ENCODE measurements around the gene GREM2. TPM values are rescaled to one million over a fixed set of nuclear protein-coding genes. Genes with fewer than 3 reads are reported as not detected.

The GREM2 gene
- total RNA-seq, 1 donor from 2014 or later: not detected

GRCh38 chr1:240621249-240621648, 9.3 kb upstream of the GREM2 start:
- Mint-ChIP-seq H3K4me1 (ENCODE audit: low read depth) (no peaks in the 10 kb centered on the region), H3K36me3 (ENCODE audit: low read depth) (no peaks in the 10 kb centered on the region), H3K4me3 (ENCODE audit: low read depth) (no peak overlapping the region), H3K27ac (no peak overlapping the region), H3K27me3 (ENCODE audit: low read depth) (no peaks in the 10 kb centered on the region), H3K9me3 (no peaks in the 10 kb centered on the region)
- no peak for DNase-seq (ENCODE audit: low spot score)
- intact Hi-C loops (cut with micrococcal nuclease): no loop called here

GRCh38 chr1:240619906-240620621, 8.1 kb upstream of the GREM2 start:
- intact Hi-C loops (cut with micrococcal nuclease): no loop called here
- H3K4me3 Mint-ChIP-seq (ENCODE audit: low read depth): no peak overlapping the region
- no peak overlapping the region for H3K27ac Mint-ChIP-seq
- DNase-seq (ENCODE audit: low spot score): no peak
- H3K9me3 Mint-ChIP-seq: no peaks in the 10 kb centered on the region
- peaks cover 3% of the 10 kb centered on the region for H3K27me3 Mint-ChIP-seq (ENCODE audit: low read depth)
- H3K36me3 Mint-ChIP-seq (ENCODE audit: low read depth): no peaks in the 10 kb centered on the region
- H3K4me1 Mint-ChIP-seq (ENCODE audit: low read depth): no peaks in the 10 kb centered on the region

GRCh38 chr1:240619357-240619756, 7.4 kb upstream of the GREM2 start:
- no peak overlapping the region for H3K27ac Mint-ChIP-seq
- intact Hi-C loops (cut with micrococcal nuclease): no loop called here
- H3K9me3 Mint-ChIP-seq: no peaks in the 10 kb centered on the region
- H3K36me3 Mint-ChIP-seq (ENCODE audit: low read depth): no peaks in the 10 kb centered on the region
- DNase-seq (ENCODE audit: low spot score): no peak
- H3K4me3 Mint-ChIP-seq (ENCODE audit: low read depth): no peak overlapping the region
- H3K4me1 Mint-ChIP-seq (ENCODE audit: low read depth): no peaks in the 10 kb centered on the region
- H3K27me3 Mint-ChIP-seq (ENCODE audit: low read depth): peaks cover 6% of the 10 kb centered on the region

- Mint-ChIP-seq H3K9me3 (no peaks in the 10 kb centered on the region), H3K27me3 (ENCODE audit: low read depth) (peaks cover 7% of the 10 kb centered on the region), H3K36me3 (ENCODE audit: low read depth) (no peaks in the 10 kb centered on the region), H3K27ac (no peak overlapping the region), H3K4me3 (ENCODE audit: low read depth) (no peak overlapping the region), H3K4me1 (ENCODE audit: low read depth) (peaks cover under 1% of the 10 kb centered on the region)
- no peak for DNase-seq (ENCODE audit: low spot score)
- intact Hi-C loops (cut with micrococcal nuclease): no loop called here
These were observed 7.0 kb upstream of the GREM2 start for GRCh38 chr1:240618946-240619345.

GRCh38 chr1:240616018-240616417, 4.1 kb upstream of the GREM2 start:
- peaks cover 29% of the 10 kb centered on the region for H3K4me1 Mint-ChIP-seq (ENCODE audit: low read depth)
- intact Hi-C loops (cut with micrococcal nuclease): no loop called here
- no peak for DNase-seq (ENCODE audit: low spot score)
- no peak overlapping the region for H3K4me3 Mint-ChIP-seq (ENCODE audit: low read depth)
- H3K27ac Mint-ChIP-seq: no peak overlapping the region
- H3K9me3 Mint-ChIP-seq: no peaks in the 10 kb centered on the region
- peaks cover 34% of the 10 kb centered on the region for H3K27me3 Mint-ChIP-seq (ENCODE audit: low read depth)
- no peaks in the 10 kb centered on the region for H3K36me3 Mint-ChIP-seq (ENCODE audit: low read depth)

GRCh38 chr1:240613356-240614142, 1.6 kb upstream of the GREM2 start:
- intact Hi-C loops (cut with micrococcal nuclease): no loop called here
- Mint-ChIP-seq H3K4me3 (ENCODE audit: low read depth) (peak overlapping the region; percentile 47), H3K4me1 (ENCODE audit: low read depth) (peaks cover 30% of the 10 kb centered on the region), H3K27ac (no peak overlapping the region), H3K36me3 (ENCODE audit: low read depth) (no peaks in the 10 kb centered on the region), H3K9me3 (no peaks in the 10 kb centered on the region), H3K27me3 (ENCODE audit: low read depth) (peaks cover 57% of the 10 kb centered on the region)
- no peak for DNase-seq (ENCODE audit: low spot score)

- H3K4me1 Mint-ChIP-seq (ENCODE audit: low read depth): peaks cover 30% of the 10 kb centered on the region
- no peaks in the 10 kb centered on the region for H3K36me3 Mint-ChIP-seq (ENCODE audit: low read depth)
- peaks cover 60% of the 10 kb centered on the region for H3K27me3 Mint-ChIP-seq (ENCODE audit: low read depth)
- intact Hi-C loops (cut with micrococcal nuclease): no loop called here
- H3K9me3 Mint-ChIP-seq: no peaks in the 10 kb centered on the region
- no peak overlapping the region for H3K4me3 Mint-ChIP-seq (ENCODE audit: low read depth)
- no peak for DNase-seq (ENCODE audit: low spot score)
- no peak overlapping the region for H3K27ac Mint-ChIP-seq
These were observed 856 bp upstream of the GREM2 start for GRCh38 chr1:240612811-240613210.

GRCh38 chr1:240611228-240611618, 732 bp downstream of the GREM2 start:
- DNase-seq (ENCODE audit: low spot score): no peak
- H3K36me3 Mint-ChIP-seq (ENCODE audit: low read depth): no peaks in the 10 kb centered on the region
- no peak overlapping the region for H3K27ac Mint-ChIP-seq
- peaks cover 61% of the 10 kb centered on the region for H3K27me3 Mint-ChIP-seq (ENCODE audit: low read depth)
- H3K9me3 Mint-ChIP-seq: no peaks in the 10 kb centered on the region
- H3K4me3 Mint-ChIP-seq (ENCODE audit: low read depth): peak overlapping the region; percentile 87
- peaks cover 30% of the 10 kb centered on the region for H3K4me1 Mint-ChIP-seq (ENCODE audit: low read depth)
- intact Hi-C loops (cut with micrococcal nuclease): no loop called here

GRCh38 chr1:240610636-240611035, 1.3 kb downstream of the GREM2 start:
- Mint-ChIP-seq H3K27ac (no peak overlapping the region), H3K27me3 (ENCODE audit: low read depth) (peaks cover 58% of the 10 kb centered on the region), H3K36me3 (ENCODE audit: low read depth) (no peaks in the 10 kb centered on the region), H3K9me3 (no peaks in the 10 kb centered on the region), H3K4me3 (ENCODE audit: low read depth) (no peak overlapping the region), H3K4me1 (ENCODE audit: low read depth) (peaks cover 30% of the 10 kb centered on the region)
- DNase-seq (ENCODE audit: low spot score): no peak
- intact Hi-C loops (cut with micrococcal nuclease): no loop called here

- Mint-ChIP-seq H3K27me3 (ENCODE audit: low read depth) (peaks cover 55% of the 10 kb centered on the region), H3K36me3 (ENCODE audit: low read depth) (no peaks in the 10 kb centered on the region), H3K9me3 (no peaks in the 10 kb centered on the region), H3K4me3 (ENCODE audit: low read depth) (no peak overlapping the region), H3K27ac (no peak overlapping the region), H3K4me1 (ENCODE audit: low read depth) (peaks cover 30% of the 10 kb centered on the region)
- no peak for DNase-seq (ENCODE audit: low spot score)
- intact Hi-C loops (cut with micrococcal nuclease): no loop called here
These were observed 2.4 kb downstream of the GREM2 start for GRCh38 chr1:240609527-240610060.

- H3K9me3 Mint-ChIP-seq: no peaks in the 10 kb centered on the region
- DNase-seq (ENCODE audit: low spot score): no peak
- no peak overlapping the region for H3K4me3 Mint-ChIP-seq (ENCODE audit: low read depth)
- H3K27ac Mint-ChIP-seq: no peak overlapping the region
- intact Hi-C loops (cut with micrococcal nuclease): no loop called here
- H3K27me3 Mint-ChIP-seq (ENCODE audit: low read depth): peaks cover 52% of the 10 kb centered on the region
- no peaks in the 10 kb centered on the region for H3K36me3 Mint-ChIP-seq (ENCODE audit: low read depth)
- peaks cover 27% of the 10 kb centered on the region for H3K4me1 Mint-ChIP-seq (ENCODE audit: low read depth)
These were observed 3.2 kb downstream of the GREM2 start for GRCh38 chr1:240608707-240609106.

- no peak for DNase-seq (ENCODE audit: low spot score)
- Mint-ChIP-seq H3K4me3 (ENCODE audit: low read depth) (no peak overlapping the region), H3K9me3 (no peaks in the 10 kb centered on the region), H3K27me3 (ENCODE audit: low read depth) (peaks cover 36% of the 10 kb centered on the region), H3K4me1 (ENCODE audit: low read depth) (peaks cover 11% of the 10 kb centered on the region), H3K27ac (no peak overlapping the region), H3K36me3 (ENCODE audit: low read depth) (no peaks in the 10 kb centered on the region)
- intact Hi-C loops (cut with micrococcal nuclease): no loop called here
These were observed 4.9 kb downstream of the GREM2 start for GRCh38 chr1:240607006-240607405.

GRCh38 chr1:240602189-240602588, 9.8 kb downstream of the GREM2 start:
- intact Hi-C loops (cut with micrococcal nuclease): no loop called here
- no peaks in the 10 kb centered on the region for H3K36me3 Mint-ChIP-seq (ENCODE audit: low read depth)
- H3K27ac Mint-ChIP-seq: no peak overlapping the region
- H3K4me1 Mint-ChIP-seq (ENCODE audit: low read depth): no peaks in the 10 kb centered on the region
- peaks cover 1% of the 10 kb centered on the region for H3K27me3 Mint-ChIP-seq (ENCODE audit: low read depth)
- no peak for DNase-seq (ENCODE audit: low spot score)
- H3K4me3 Mint-ChIP-seq (ENCODE audit: low read depth): no peak overlapping the region
- no peaks in the 10 kb centered on the region for H3K9me3 Mint-ChIP-seq
